H1 (cell line): ENCODE measurements around the gene BARX1. TPM values are rescaled to one million over a fixed set of nuclear protein-coding genes. Genes with fewer than 3 reads are reported as not detected.

ENCODE experiments used
- CTCF ChIA-PET: fragments of 300-600 bp; sonication (Branson Sonifier 250); formaldehyde crosslinking; loops from one replicate; lab custom pipeline; 2021; ENCODE audit not compliant: partially characterized antibody; lab: Charles Lee
- POLR2A ChIA-PET: fragments of 300-600 bp; sonication (Branson Sonifier 250); formaldehyde crosslinking; loops from one replicate; lab custom pipeline; 2021; ENCODE audit warnings: inconsistent platforms; ENCODE audit not compliant: partially characterized antibody; lab: Charles Lee
- DNase-seq, 2 experiments: peaks; one replicate each; pipeline versions ENCODE4 v3.0.0 to v3.0.0-alpha.2; 2010 to 2022; ENCODE audit warnings: low spot score in 2 of 2, low read depth in 1 of 2, mixed read lengths in 1 of 2
- FAIRE-seq: peaks from 2 replicates; lab custom pipeline; 2011; peaks lifted over from hg19 to GRCh38; lab: Jason Lieb, UNC
- H2AFZ ChIP-seq: 2 replicates; pipeline ENCODE4 v1.8.1; 2012; ENCODE audit warnings: low read length, inconsistent platforms
- H2AK5ac ChIP-seq: 2 replicates; pipeline ENCODE4 v1.6.1; 2013; ENCODE audit warnings: low read depth, low read length
- H2BK120ac ChIP-seq: replicated peaks from 2 replicates; pipeline ENCODE3; 2013; ENCODE audit warnings: low read depth, low read length, inconsistent platforms
- H2BK12ac ChIP-seq: 2 replicates; pipeline ENCODE4 v1.6.1; 2013; ENCODE audit warnings: low read depth, low read length
- H2BK15ac ChIP-seq: 2 replicates; pipeline ENCODE4 v1.6.1; 2013; ENCODE audit warnings: low read length
- H2BK20ac ChIP-seq: 2 replicates; pipeline ENCODE4 v1.6.1; 2013; ENCODE audit warnings: low read length
- H2BK5ac ChIP-seq: 2 replicates; pipeline ENCODE4 v1.6.1; 2013; ENCODE audit warnings: low read depth, low read length
- H3K14ac ChIP-seq: 2 replicates; pipeline ENCODE4 v1.6.1; 2013; ENCODE audit warnings: inconsistent platforms; ENCODE audit not compliant: insufficient read length
- H3K18ac ChIP-seq: 2 replicates; pipeline ENCODE4 v1.6.1; 2013; ENCODE audit warnings: low read length; ENCODE audit errors: extremely low read depth
- H3K23ac ChIP-seq: 2 replicates; pipeline ENCODE4 v1.6.1; 2013; ENCODE audit warnings: inconsistent platforms; ENCODE audit not compliant: insufficient read length
- H3K23me2 ChIP-seq: 2 replicates; pipeline ENCODE4 v1.6.1; 2013; ENCODE audit warnings: low read depth, low read length
- H3K27ac ChIP-seq: 2 replicates; pipeline ENCODE4 v1.6.1; 2011; ENCODE audit warnings: low read depth, low read length, inconsistent platforms
- H3K27me3 ChIP-seq, 4 experiments: replicated peaks in 1 of 4; 1 replicate in 1 of 4; 2 replicates in 3 of 4; pipeline versions ENCODE4 v1.6.1 to v1.8.1; 2011 to 2013; ENCODE audit warnings: low read length in 3 of 4, mild to moderate bottlenecking in 3 of 4, inconsistent platforms in 2 of 4, mixed read lengths in 2 of 4, moderate library complexity in 1 of 4; ENCODE audit not compliant: control insufficient read depth in 3 of 4, insufficient read depth in 3 of 4; ENCODE audit errors: extremely low read depth in 1 of 4
- H3K36me3 ChIP-seq, 4 experiments: 2 replicates each; pipeline versions ENCODE4 v1.6.1 to v1.8.1; 2011 to 2013; ENCODE audit warnings: mild to moderate bottlenecking in 4 of 4, low read length in 3 of 4, moderate library complexity in 2 of 4, control low read depth in 1 of 4, inconsistent platforms in 1 of 4; ENCODE audit not compliant: insufficient read depth in 4 of 4, control insufficient read depth in 2 of 4
- H3K4ac ChIP-seq: replicated peaks from 2 replicates; pipeline ENCODE3; 2013; ENCODE audit warnings: low read length, low read depth, mixed read lengths, inconsistent platforms; ENCODE audit not compliant: insufficient read length
- H3K4me1 ChIP-seq, 4 experiments: replicated peaks in 1 of 4; 1 replicate in 1 of 4; 2 replicates in 3 of 4; pipeline versions ENCODE4 v1.6.1 to v1.8.1; 2011 to 2013; ENCODE audit warnings: low read length in 3 of 4, inconsistent platforms in 2 of 4, mixed read lengths in 1 of 4; ENCODE audit not compliant: insufficient read depth in 4 of 4, control insufficient read depth in 3 of 4
- H3K4me2 ChIP-seq, 2 experiments: 2 replicates each; pipeline versions ENCODE4 v1.6.1 to v1.8.1; 2011 to 2013; ENCODE audit warnings: low read depth in 2 of 2, low read length in 2 of 2, control low read depth in 1 of 2, inconsistent platforms in 1 of 2, mild to moderate bottlenecking in 1 of 2; ENCODE audit not compliant: insufficient read depth in 1 of 2
- H3K4me3 ChIP-seq, 4 experiments: fragments of 200-600, 300-600 bp in 1 of 4; sonication (generic), shearing (Covaris generic), sonication (Bioruptor Twin) in 1 of 4; 2 replicates each; pipeline versions ENCODE4 v1.5.1 to v1.8.1; 2011 to 2016; ENCODE audit warnings: low read length in 4 of 4, low read depth in 3 of 4, control low read depth in 2 of 4, inconsistent platforms in 2 of 4, mild to moderate bottlenecking in 2 of 4, mixed read lengths in 1 of 4, moderate library complexity in 1 of 4; ENCODE audit not compliant: insufficient read depth in 2 of 4; ENCODE audit errors: extremely low read depth in 1 of 4
- H3K56ac ChIP-seq: replicated peaks from 2 replicates; pipeline ENCODE3; 2013; ENCODE audit warnings: low read depth, mild to moderate bottlenecking, mixed read lengths, low read length, inconsistent platforms; ENCODE audit not compliant: insufficient read length
- H3K79me1 ChIP-seq: 2 replicates; pipeline ENCODE4 v1.6.1; 2013; ENCODE audit warnings: low read depth, low read length, control low read depth
- H3K79me2 ChIP-seq, 2 experiments: 2 replicates each; pipeline versions ENCODE4 v1.6.1 to v1.8.1; 2012 to 2013; ENCODE audit warnings: low read length in 2 of 2, mild to moderate bottlenecking in 2 of 2, inconsistent platforms in 1 of 2; ENCODE audit not compliant: insufficient read depth in 2 of 2, control insufficient read depth in 1 of 2
- H3K9ac ChIP-seq, 4 experiments: replicated peaks in 1 of 4; 1 replicate in 1 of 4; 2 replicates in 3 of 4; pipeline versions ENCODE4 v1.6.1 to v1.8.1; 2011 to 2013; ENCODE audit warnings: low read depth in 3 of 4, low read length in 3 of 4, control low read depth in 2 of 4, mild to moderate bottlenecking in 2 of 4, moderate library complexity in 2 of 4, inconsistent platforms in 1 of 4; ENCODE audit errors: extremely low read depth in 1 of 4
- H3K9me3 ChIP-seq, 2 experiments: 2 replicates each; pipeline versions ENCODE4 v1.6.1 to v1.8.1; 2012 to 2013; ENCODE audit warnings: mild to moderate bottlenecking in 2 of 2, moderate library complexity in 2 of 2, control low read depth in 1 of 2, inconsistent platforms in 1 of 2, low read depth in 1 of 2, low read length in 1 of 2, mixed read lengths in 1 of 2; ENCODE audit not compliant: insufficient read depth in 2 of 2
- H4K20me1 ChIP-seq, 2 experiments: replicated peaks in 1 of 2; 2 replicates each; pipeline versions ENCODE3 to v1.8.1; 2011 to 2013; ENCODE audit warnings: inconsistent platforms in 2 of 2, low read length in 2 of 2, mild to moderate bottlenecking in 1 of 2; ENCODE audit not compliant: insufficient read depth in 2 of 2, control insufficient read depth in 1 of 2
- H4K5ac ChIP-seq: 2 replicates; pipeline ENCODE4 v1.6.1; 2013; ENCODE audit warnings: low read length, low read depth, mixed read lengths, inconsistent platforms; ENCODE audit not compliant: insufficient read length
- H4K8ac ChIP-seq: 2 replicates; pipeline ENCODE4 v1.8.0; 2013; ENCODE audit warnings: mild to moderate bottlenecking, moderate library complexity, low read length, inconsistent platforms; ENCODE audit not compliant: insufficient read depth; ENCODE audit errors: extremely low read depth
- H4K91ac ChIP-seq: replicated peaks from 2 replicates; pipeline ENCODE3; 2013; ENCODE audit warnings: low read length, mixed read lengths, inconsistent platforms; ENCODE audit not compliant: insufficient read length
- BACH1 ChIP-seq: IDR thresholded peaks from 2 replicates; pipeline ENCODE4 v1.6.1; 2012; ENCODE audit warnings: low read length, improper control_type of control experiment
- CBX5 ChIP-seq: fragments of 300-800, 300-1000 bp; sonication (generic); IDR thresholded peaks from 2 replicates; pipeline ENCODE4 v1.7.1; 2016; ENCODE audit warnings: antibody characterized with exemption, low read length, low read depth
- CBX8 ChIP-seq: fragments of 300-800, 300-1000 bp; sonication (generic); IDR thresholded peaks from 2 replicates; pipeline ENCODE4 v1.7.1; 2016; ENCODE audit warnings: low read depth, low read length, borderline replicate concordance
- CTBP2 ChIP-seq: IDR thresholded peaks from 2 replicates; pipeline ENCODE4 v1.7.0; 2011; ENCODE audit warnings: borderline replicate concordance, mild to moderate bottlenecking, moderate library complexity, mixed read lengths, low read length; ENCODE audit not compliant: insufficient read depth, insufficient read length
- EZH2 ChIP-seq: fragments of 200-600 bp; sonication (generic); IDR thresholded peaks from 2 replicates; pipeline ENCODE4 v1.7.1; 2012; ENCODE audit warnings: low read depth, mild to moderate bottlenecking, moderate library complexity, low read length, inconsistent platforms; ENCODE audit not compliant: severe bottlenecking
- SUZ12 ChIP-seq: fragments of 200-600 bp; sonication (generic); IDR thresholded peaks from 2 replicates; pipeline ENCODE4 v1.6.1; 2012; ENCODE audit warnings: mild to moderate bottlenecking, inconsistent platforms, low read length, moderate library complexity, mixed read lengths
- TBP ChIP-seq: IDR thresholded peaks from 2 replicates; pipeline ENCODE4 v1.6.1; 2011; ENCODE audit warnings: low read depth, low read length, improper control_type of control experiment
- USF2 ChIP-seq: IDR thresholded peaks from 2 replicates; pipeline ENCODE4 v1.6.1; 2011; ENCODE audit warnings: low read length, improper control_type of control experiment
- WGBS, 2 experiments: shearing (Covaris generic) in 1 of 2; methylation state at CpG; one replicate each; pipeline versions ENCODE4 v1.1.6 to v1.1.7; 2013 to 2015; ENCODE audit warnings: low lambda C conversion rate in 2 of 2, mixed read lengths in 2 of 2, inconsistent platforms in 1 of 2, low coverage in 1 of 2, missing lambda C conversion rate in 1 of 2; ENCODE audit not compliant: insufficient replicate concordance in 2 of 2, insufficient coverage in 1 of 2, insufficient read length in 1 of 2; ENCODE audit errors: extremely low coverage in 1 of 2, missing lambda C conversion rate in 1 of 2; 5-methylcytosine and 5-hydroxymethylcytosine counted together
- polyA plus RNA-seq, 7 experiments: library from polyadenylated mRNA; depleted of rRNA in 3 of 7; stranded (reverse) in 5 of 7; unstranded in 2 of 7; fragments of >200 nt in 5 of 7; fragments of 200-250 nt in 2 of 7; gene quantifications; 1 replicate in 5 of 7; 2 replicates in 1 of 7; 4 replicates in 1 of 7; pipeline versions ENCODE4 v1.2.1 to v1.2.3, GENCODE V29; 2011 to 2013; ENCODE audit warnings: missing spikeins in 2 of 7, mixed read lengths in 2 of 7
- total RNA-seq: library from RNA; stranded (reverse); fragmentation: NEBNext Ultra II Directional; extraction: Animal tissue kit (Norgen Biotek cat#: 25700); gene quantifications from 2 replicates; pipeline ENCODE4 v1.2.1, GENCODE V29; 2021

Gene BARX1
- total and polyA plus RNA-seq, 2 of the 8 experiments (the other 6 are each of a cell fraction or from before 2014, with no cell fraction given) = 0.79 to 2.6 TPM

- Histone ChIP-seq H2AK5ac (no peak overlapping the region), H3K4me1 (peaks cover 0 to 37% (median 22%) of the 10 kb centered on the region in 4 experiments; a peak in 6 of 7 replicates), H3K4ac (no peak overlapping the region), H2BK12ac (no peak overlapping the region; the same call in 1 of the 2 replicates), H4K5ac (no peak overlapping the region), H2BK5ac (no peak overlapping the region; the same call in 1 of the 2 replicates), H2BK120ac (no peak overlapping the region), H3K4me2 (peak overlapping the region; percentile 83 to 85), H2BK15ac (0 out of 2 replicates have a peak overlapping the region, but pooled peaks have one; percentile 10), H3K23me2 (peaks cover 14% of the 10 kb centered on the region), H3K79me2 (no peaks in the 10 kb centered on the region), H4K91ac (no peak overlapping the region), H3K56ac (no peak overlapping the region), H3K18ac (no peak overlapping the region), H3K79me1 (no peaks in the 10 kb centered on the region), H4K20me1 (peaks cover 2 to 29% of the 10 kb centered on the region in 2 experiments), H3K36me3 (peaks cover 0 to 13% (median 0%) of the 10 kb centered on the region in 4 experiments; a peak in 1 of 8 replicates), H4K8ac (peak overlapping the region; percentile 14; the same call in 1 of the 2 replicates), H3K23ac (no peak overlapping the region), H3K27me3 (peaks cover 76 to 86% (median 83%) of the 10 kb centered on the region in 4 experiments), H2AFZ (0 out of 2 replicates have a peak overlapping the region, but pooled peaks have one; percentile 22), H3K4me3 (peak overlapping the region; percentile 1 to 52 (median 16); a peak in 5 of 8 replicates), H3K27ac (no peak overlapping the region), H3K9me3 (no peaks in the 10 kb centered on the region; a peak in 1 of 4 replicates), H3K14ac (no peak overlapping the region), H3K9ac (no peak overlapping the region), H2BK20ac (peak overlapping the region; percentile 72; the same call in 1 of the 2 replicates)
- no peak for FAIRE-seq
- 3% methylated on average over 53 of the region's 66 CpGs; no CpG with 5 or more reads in 1 of the 2 experiments for WGBS, 2 experiments
- peak in 1 of 2 experiments; percentile 75 for DNase-seq
- ChIA-PET POLR2A (interaction anchor here (1.1 to 4.0 kb wide), 4 partner anchors 9 to 277 kb away, joined by 3 to 20 read pairs (median 6); no protein-coding TSS in a partner anchor), CTCF (interaction anchor here (0.6 to 11.8 kb wide), 9 partner anchors 12 to 277 kb away, joined by 3 to 146 read pairs (median 3); no protein-coding TSS in a partner anchor)
- TF ChIP-seq BACH1 (no peak), SUZ12 (peak; percentile 96), CBX8 (peak; percentile 88; the same call in 1 of the 2 replicates), CTBP2 (peak; percentile 35), TBP (no peak), USF2 (no peak), CBX5 (no peak), EZH2 (peak; percentile 95)
Observed at GRCh38 chr9:93958819-93959682, 3.9 kb upstream of the BARX1 start.
